PC-3 (cell line): Measurements from ENCODE around the gene CASP12.

Source experiments
- EZH2 ChIP-seq: fragments of 300-600 bp; sonication (generic); IDR thresholded peaks from one replicate; pipeline ENCODE4 v1.6.1; 2017; ENCODE audit warnings: antibody characterized with exemption, mild to moderate bottlenecking, low read length; ENCODE audit not compliant: unreplicated experiment
- TF ChIP-seq, protein P1 (sequence below): fragments of 300-600 bp; sonication (generic); conservative IDR thresholded peaks from 2 replicates; pipeline ENCODE4 v1.5.1; 2017; ENCODE audit warnings: antibody characterized with exemption, low read depth, mild to moderate bottlenecking, low read length

DNA sequence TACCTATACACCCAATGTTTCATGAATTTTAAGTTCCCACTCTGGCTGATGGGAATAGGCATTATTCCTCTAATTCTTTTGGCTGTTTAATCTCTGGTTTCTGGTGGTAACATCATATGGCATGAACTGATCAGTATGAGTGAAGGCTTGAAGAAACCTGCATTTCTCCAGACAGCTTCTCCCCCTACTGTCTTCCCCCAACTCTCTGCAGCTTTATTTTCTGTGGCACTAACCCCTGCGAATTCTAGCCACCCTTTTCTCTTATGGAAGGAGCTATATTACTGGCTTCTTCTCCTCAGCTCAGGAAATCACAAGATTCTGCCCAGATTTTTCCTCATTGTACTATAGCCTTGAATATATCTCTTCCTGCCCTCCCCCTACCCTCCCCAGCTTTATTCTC is 57.1 kb downstream of the CASP12 start:
- TF ChIP-seq EZH2, result no peak
- TF ChIP-seq, protein P1, sequence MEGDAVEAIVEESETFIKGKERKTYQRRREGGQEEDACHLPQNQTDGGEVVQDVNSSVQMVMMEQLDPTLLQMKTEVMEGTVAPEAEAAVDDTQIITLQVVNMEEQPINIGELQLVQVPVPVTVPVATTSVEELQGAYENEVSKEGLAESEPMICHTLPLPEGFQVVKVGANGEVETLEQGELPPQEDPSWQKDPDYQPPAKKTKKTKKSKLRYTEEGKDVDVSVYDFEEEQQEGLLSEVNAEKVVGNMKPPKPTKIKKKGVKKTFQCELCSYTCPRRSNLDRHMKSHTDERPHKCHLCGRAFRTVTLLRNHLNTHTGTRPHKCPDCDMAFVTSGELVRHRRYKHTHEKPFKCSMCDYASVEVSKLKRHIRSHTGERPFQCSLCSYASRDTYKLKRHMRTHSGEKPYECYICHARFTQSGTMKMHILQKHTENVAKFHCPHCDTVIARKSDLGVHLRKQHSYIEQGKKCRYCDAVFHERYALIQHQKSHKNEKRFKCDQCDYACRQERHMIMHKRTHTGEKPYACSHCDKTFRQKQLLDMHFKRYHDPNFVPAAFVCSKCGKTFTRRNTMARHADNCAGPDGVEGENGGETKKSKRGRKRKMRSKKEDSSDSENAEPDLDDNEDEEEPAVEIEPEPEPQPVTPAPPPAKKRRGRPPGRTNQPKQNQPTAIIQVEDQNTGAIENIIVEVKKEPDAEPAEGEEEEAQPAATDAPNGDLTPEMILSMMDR, result no peak
